Natural killer cell (primary cell): ENCODE results near the gene RPS6KA5. TPM values are rescaled to one million over a fixed set of nuclear protein-coding genes. Genes with fewer than 3 reads are reported as not detected.
"Not testable (repeated sequence)": the region's sequence is repeated elsewhere in the genome, so short reads cannot be mapped to it uniquely, and the experiment has no call there.

ENCODE experiments used
- ATAC-seq, 3 donors: fragments of 150-1000 bp in 2 of 3; fragments of 200-7000 bp in 1 of 3; cut with Tn5 transposase; 1 replicate in 1 of 3; 2 replicates in 2 of 3; pipeline ENCODE4 v1.10.0; 2021; ENCODE audit warnings: mild to moderate bottlenecking in 2 of 3, moderate library complexity in 2 of 3
- DNase-seq, 2 donors: peaks; one replicate each; pipeline versions ENCODE4 v3.0.0 to v3.0.0-alpha.2; 2013 to 2021; ENCODE audit warnings: mixed read lengths in 1 of 2
- H3K27ac ChIP-seq: one replicate; pipeline ENCODE4 v1.5.1; 2013; ENCODE audit warnings: mild to moderate bottlenecking, low read length
- H3K27me3 ChIP-seq: one replicate; pipeline ENCODE4 v1.6.1; 2013; ENCODE audit warnings: low read length; ENCODE audit not compliant: control insufficient read depth, insufficient read depth
- H3K36me3 ChIP-seq: one replicate; pipeline ENCODE4 v1.6.1; 2013; ENCODE audit warnings: low read length; ENCODE audit not compliant: control insufficient read depth, insufficient read depth
- H3K4me1 ChIP-seq: one replicate; pipeline ENCODE4 v1.6.1; 2013; ENCODE audit warnings: low read length; ENCODE audit not compliant: control insufficient read depth, insufficient read depth
- H3K4me3 ChIP-seq: one replicate; pipeline ENCODE4 v1.5.1; 2013; ENCODE audit warnings: low read length
- H3K9me3 ChIP-seq: one replicate; pipeline ENCODE4 v1.6.1; 2013; ENCODE audit warnings: low read length; ENCODE audit not compliant: control insufficient read depth, insufficient read depth
- H3K27ac Mint-ChIP-seq, 2 donors: one replicate each; pipeline ENCODE4 v1.8.0; 2022; ENCODE audit warnings: mild to moderate bottlenecking in 2 of 2, mixed read lengths in 2 of 2, moderate library complexity in 1 of 2
- H3K27me3 Mint-ChIP-seq, 2 donors: one replicate each; pipeline ENCODE4 v1.8.0; 2022; ENCODE audit warnings: low read depth in 2 of 2, mixed read lengths in 2 of 2
- H3K36me3 Mint-ChIP-seq: one replicate; pipeline ENCODE4 v1.8.0; 2022; ENCODE audit warnings: mixed read lengths
- H3K4me1 Mint-ChIP-seq, 2 donors: one replicate each; pipeline ENCODE4 v1.8.0; 2022; ENCODE audit warnings: mixed read lengths in 2 of 2
- H3K4me3 Mint-ChIP-seq: one replicate; pipeline ENCODE4 v1.8.0; 2022; ENCODE audit warnings: mild to moderate bottlenecking, moderate library complexity, mixed read lengths
- H3K9me3 Mint-ChIP-seq, 2 donors: one replicate each; pipeline ENCODE4 v1.8.0; 2022; ENCODE audit warnings: mixed read lengths in 2 of 2
- CTCF ChIP-seq: fragments of 200-600 bp; IDR thresholded peaks from one replicate; pipeline ENCODE4 v1.8.0; 2022; ENCODE audit warnings: antibody characterized with exemption
- WGBS: methylation state at CpG from one replicate; pipeline ENCODE4 v1.1.7; 2013; ENCODE audit warnings: missing lambda C conversion rate; ENCODE audit not compliant: insufficient coverage; 5-methylcytosine and 5-hydroxymethylcytosine counted together
- intact Hi-C: fragments of 100-400 bp; cut with micrococcal nuclease; formaldehyde crosslinking; loops from one replicate; pipeline ENCODE4 v1.14.2; 2022
- total RNA-seq, 4 donors: library from RNA; stranded (reverse); fragments of 120-200 nt in 1 of 4; gene quantifications; one replicate each; pipeline versions ENCODE4 v1.2.3 to v1.2.4, GENCODE V29; 2013 to 2022

RPS6KA5 gene
- total RNA-seq, 3 donors from 2014 or later (not counting 1 experiment from before 2014, with no cell fraction given): 24.1 to 28.5 (median 27.9) TPM

DNA sequence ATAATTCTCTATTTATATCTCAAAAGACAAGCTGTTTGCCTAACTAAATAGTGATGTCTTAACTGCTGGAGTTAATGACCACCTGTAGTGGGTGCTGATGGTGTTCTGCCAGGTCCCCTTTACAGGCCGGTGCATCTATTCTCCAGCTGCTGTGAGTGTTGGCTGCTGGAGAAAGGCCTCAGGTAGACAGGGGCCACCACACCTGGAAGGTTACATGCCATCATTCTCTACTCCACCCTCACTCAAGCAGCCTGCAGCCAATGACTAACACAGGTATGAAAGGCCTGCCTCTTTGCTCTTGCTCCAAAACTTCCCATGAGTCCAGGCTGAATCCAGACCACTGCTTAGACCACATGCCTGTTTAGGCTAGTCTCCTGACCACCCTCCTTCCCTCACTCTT is 73.9 kb downstream of the RPS6KA5 start:
- H3K4me3 Mint-ChIP-seq: no peak overlapping the region
- H3K4me1 Mint-ChIP-seq: no peaks in the 10 kb centered on the region
- no peaks in the 10 kb centered on the region for H3K9me3 Mint-ChIP-seq
- H3K36me3 ChIP-seq: peaks cover 3% of the 10 kb centered on the region
- no peaks in the 10 kb centered on the region for H3K36me3 Mint-ChIP-seq
- DNase-seq (no peak), ATAC-seq (no peak)
- WGBS: 100% methylated on average over 1 of the region's 1 CpG
- intact Hi-C loops: no loop called here
- H3K4me1 ChIP-seq: no peaks in the 10 kb centered on the region
- no peak overlapping the region for H3K27ac Mint-ChIP-seq
- H3K27me3 ChIP-seq: no peaks in the 10 kb centered on the region
- no peak overlapping the region for H3K27ac ChIP-seq
- H3K27me3 Mint-ChIP-seq: no peaks in the 10 kb centered on the region
- TF ChIP-seq CTCF: no peak
- H3K9me3 ChIP-seq: no peaks in the 10 kb centered on the region
- H3K4me3 ChIP-seq: no peak overlapping the region

DNA sequence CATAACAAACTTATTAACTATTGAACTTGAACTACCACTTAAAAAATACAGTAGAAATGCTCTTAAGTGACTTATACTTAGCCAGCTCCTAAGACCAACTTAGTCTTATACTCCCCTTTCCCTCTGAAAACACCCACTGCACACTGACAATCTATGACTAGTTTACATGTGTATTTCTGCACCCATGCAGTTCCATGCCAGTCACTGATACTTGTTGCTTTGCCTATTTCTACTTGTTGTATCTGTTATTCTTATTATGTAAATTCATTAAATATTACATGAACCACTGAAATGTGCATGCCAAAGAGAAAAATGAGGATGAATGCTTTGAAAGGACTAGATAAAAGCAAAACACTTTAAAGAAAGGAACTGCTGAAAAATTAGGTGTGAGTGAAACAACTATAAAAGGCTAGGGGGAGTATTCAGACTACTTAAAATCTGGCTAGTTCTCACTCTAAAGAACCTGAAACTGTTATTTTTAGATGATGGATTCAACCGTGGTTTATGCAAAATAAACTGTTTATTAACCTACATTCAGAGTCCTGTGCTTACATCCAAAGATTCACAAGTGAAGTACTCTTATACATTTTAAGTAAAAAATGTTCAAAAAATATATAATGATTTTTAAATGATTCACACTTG is 74.7 kb downstream of the RPS6KA5 start:
- ATAC-seq: no peak
- DNase-seq: no peak
- Mint-ChIP-seq H3K4me3 (no peak overlapping the region), H3K4me1 (no peaks in the 10 kb centered on the region), H3K36me3 (no peaks in the 10 kb centered on the region), H3K9me3 (no peaks in the 10 kb centered on the region), H3K27ac (no peak overlapping the region), H3K27me3 (no peaks in the 10 kb centered on the region)
- no CpG with 5 or more reads among the region's 1 CpG for WGBS
- H3K27me3 ChIP-seq: no peaks in the 10 kb centered on the region
- no peak overlapping the region for H3K4me3 ChIP-seq
- no peak overlapping the region for H3K27ac ChIP-seq
- no peak for TF ChIP-seq CTCF
- no peaks in the 10 kb centered on the region for H3K4me1 ChIP-seq
- peaks cover 3% of the 10 kb centered on the region for H3K36me3 ChIP-seq
- H3K9me3 ChIP-seq: no peaks in the 10 kb centered on the region
- intact Hi-C loops: no loop called here

GRCh38 chr14:90983560-90983959 is 76.9 kb downstream of the RPS6KA5 start:
- H3K9me3 ChIP-seq: no peaks in the 10 kb centered on the region
- intact Hi-C loops: no loop called here
- Mint-ChIP-seq H3K27ac (peak overlapping the region in 1 of 2 donors; percentile 23), H3K27me3 (no peaks in the 10 kb centered on the region), H3K4me3 (no peak overlapping the region), H3K9me3 (no peaks in the 10 kb centered on the region), H3K36me3 (no peaks in the 10 kb centered on the region), H3K4me1 (no peaks in the 10 kb centered on the region)
- DNase-seq (no peak), ATAC-seq (no peak)
- no peaks in the 10 kb centered on the region for H3K4me1 ChIP-seq
- TF ChIP-seq CTCF: no peak
- peaks cover 3% of the 10 kb centered on the region for H3K36me3 ChIP-seq
- WGBS: 96% methylated on average over 2 of the region's 4 CpGs
- H3K27ac ChIP-seq: no peak overlapping the region
- no peak overlapping the region for H3K4me3 ChIP-seq
- no peaks in the 10 kb centered on the region for H3K27me3 ChIP-seq

GRCh38 chr14:90981636-90982035 is 78.8 kb downstream of the RPS6KA5 start:
- no peak overlapping the region for H3K4me3 Mint-ChIP-seq
- no peak overlapping the region for H3K27ac Mint-ChIP-seq
- H3K9me3 Mint-ChIP-seq: no peaks in the 10 kb centered on the region
- Histone ChIP-seq H3K4me3 (no peak overlapping the region), H3K27ac (no peak overlapping the region), H3K4me1 (no peaks in the 10 kb centered on the region), H3K27me3 (no peaks in the 10 kb centered on the region), H3K9me3 (no peaks in the 10 kb centered on the region), H3K36me3 (peaks cover 5% of the 10 kb centered on the region)
- DNase-seq (no peak), ATAC-seq (no peak)
- 100% methylated on average over 3 of the region's 3 CpGs for WGBS
- H3K27me3 Mint-ChIP-seq: no peaks in the 10 kb centered on the region
- TF ChIP-seq CTCF: no peak
- H3K4me1 Mint-ChIP-seq: no peaks in the 10 kb centered on the region
- no peaks in the 10 kb centered on the region for H3K36me3 Mint-ChIP-seq
- intact Hi-C loops: no loop called here

DNA sequence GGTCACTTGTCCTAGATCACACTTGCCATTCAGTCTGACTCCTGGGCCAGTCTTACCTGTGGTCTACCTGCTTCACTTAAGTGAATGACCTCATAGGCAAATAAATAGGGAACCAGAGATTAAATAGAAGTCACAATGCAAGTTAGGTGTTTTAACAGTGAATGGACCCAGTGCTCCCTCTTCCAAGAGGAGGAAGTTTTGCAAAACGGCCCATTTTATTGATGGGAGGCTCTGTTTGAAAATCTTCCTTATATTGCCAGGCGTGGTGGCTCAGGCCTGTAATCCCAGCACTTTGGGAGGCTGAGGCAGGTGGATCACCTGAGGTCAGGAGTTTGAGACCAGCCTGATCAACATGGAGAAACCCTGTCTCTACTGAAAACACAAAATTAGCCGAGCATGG is 79.8 kb downstream of the RPS6KA5 start:
- H3K4me1 Mint-ChIP-seq, H3K27me3 ChIP-seq, H3K36me3 ChIP-seq, DNase-seq, ATAC-seq, H3K27ac ChIP-seq, H3K9me3 ChIP-seq, H3K27me3 Mint-ChIP-seq, H3K4me1 ChIP-seq, H3K4me3 Mint-ChIP-seq, H3K27ac Mint-ChIP-seq, intact Hi-C loops, H3K36me3 Mint-ChIP-seq, H3K4me3 ChIP-seq, H3K9me3 Mint-ChIP-seq: not testable (repeated sequence)
- 95% methylated on average over 3 of the region's 3 CpGs for WGBS
